Right kidney (tissue), 1 donor: ENCODE measurements around the gene SEPTIN12.
A peak's percentile ranks its signal among the peaks of the same experiment; 100 is the strongest.
"Not testable (repeated sequence)": the region's sequence is repeated elsewhere in the genome, so short reads cannot be mapped to it uniquely, and the experiment has no call there.

Experiments used
- DNase-seq: peaks from one replicate; pipeline ENCODE4 v3.0.0-alpha.2; 2016

Gene SEPTIN12

GRCh38 chr16:4802659-4803287, 14.6 kb upstream of the SEPTIN12 start:
- peak; percentile 99 for DNase-seq

- peak; percentile 87 for DNase-seq
Observed at GRCh38 chr16:4801962-4802658, 14.0 kb upstream of the SEPTIN12 start, which contains the start of gene ROGDI. ROGDI (minus strand) TSS chr16:4802633; CDS start chr16:4802571, 62 bp downstream.

DNA sequence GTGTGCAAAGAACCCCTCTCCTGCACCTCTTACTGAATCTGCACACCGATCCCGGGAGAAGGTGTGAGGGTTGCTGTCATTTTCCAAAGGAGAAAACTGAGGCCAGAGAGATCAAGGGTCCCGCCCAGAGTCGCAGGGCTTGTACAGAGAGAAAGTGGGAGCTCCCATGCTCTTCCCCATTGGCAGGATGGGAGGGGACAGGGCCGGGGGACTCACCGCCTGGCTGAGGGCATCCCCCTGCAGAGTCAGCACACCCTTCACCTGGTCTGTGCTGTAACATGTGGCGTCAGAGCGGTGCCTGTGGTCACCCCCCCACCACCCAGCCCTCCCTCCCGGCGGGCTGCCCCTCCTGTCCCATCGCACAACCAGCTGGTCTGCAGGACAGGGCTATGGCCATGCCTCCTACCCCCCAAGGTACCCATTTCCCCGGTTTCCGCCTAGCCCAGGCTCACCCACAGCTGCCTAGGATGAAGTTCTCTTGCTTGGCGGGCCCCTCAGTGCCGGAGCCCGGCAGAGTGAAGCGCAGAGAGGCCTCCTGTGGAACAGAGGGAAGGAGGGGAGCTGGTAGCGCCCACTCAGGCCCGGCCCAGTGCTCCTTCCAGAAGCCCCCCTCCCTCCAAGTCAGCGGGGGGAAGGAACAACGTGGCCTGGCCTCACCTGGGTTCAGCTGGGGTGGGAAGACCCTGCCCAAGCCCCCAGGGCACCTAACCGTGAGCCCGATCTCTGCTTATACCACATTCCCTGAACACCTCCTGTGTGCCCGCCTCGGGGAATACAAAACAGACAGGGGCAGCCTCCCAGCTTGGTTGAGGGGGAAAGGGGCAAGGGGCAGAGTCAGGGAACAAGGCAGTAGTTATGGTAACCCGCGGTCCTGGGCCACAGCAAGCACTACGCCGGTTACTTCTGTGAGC, 13.2 kb upstream of the SEPTIN12 start:
- no peak for DNase-seq

GRCh38 chr16:4800290-4801041, 12.3 kb upstream of the SEPTIN12 start:
- DNase-seq, result no peak

- no peak for DNase-seq
Observed at GRCh38 chr16:4799171-4799855, 11.2 kb upstream of the SEPTIN12 start.

- no peak for DNase-seq
Observed at GRCh38 chr16:4798456-4798855, 10.3 kb upstream of the SEPTIN12 start.

DNA sequence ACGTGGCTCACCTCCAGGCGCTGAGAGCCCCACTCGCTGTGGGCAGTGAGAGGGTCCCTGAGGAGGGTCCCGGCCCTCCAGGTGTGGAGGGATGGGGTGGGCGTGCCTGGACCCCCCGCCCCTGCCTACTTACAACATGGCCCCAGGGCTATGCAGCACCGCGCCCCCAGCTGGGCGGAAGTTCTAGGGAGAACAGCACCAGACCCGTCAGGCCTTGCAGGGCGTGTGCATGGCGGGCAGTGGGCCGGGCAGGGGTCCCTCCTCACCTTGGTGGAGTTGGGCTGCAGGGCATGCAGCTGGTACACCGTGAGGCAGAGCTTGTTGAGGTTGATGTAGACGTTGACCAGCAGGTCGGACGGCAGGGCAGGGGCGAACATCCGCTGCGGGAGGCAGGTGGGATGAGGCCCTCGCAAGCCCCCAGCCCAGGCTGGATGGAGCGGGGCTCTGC, 9.7 kb upstream of the SEPTIN12 start:
- DNase-seq, result no peak

GRCh38 chr16:4796982-4797804, 9.0 kb upstream of the SEPTIN12 start:
- no peak for DNase-seq

GRCh38 chr16:4795828-4796572, 7.9 kb upstream of the SEPTIN12 start:
- DNase-seq, result no peak

DNA sequence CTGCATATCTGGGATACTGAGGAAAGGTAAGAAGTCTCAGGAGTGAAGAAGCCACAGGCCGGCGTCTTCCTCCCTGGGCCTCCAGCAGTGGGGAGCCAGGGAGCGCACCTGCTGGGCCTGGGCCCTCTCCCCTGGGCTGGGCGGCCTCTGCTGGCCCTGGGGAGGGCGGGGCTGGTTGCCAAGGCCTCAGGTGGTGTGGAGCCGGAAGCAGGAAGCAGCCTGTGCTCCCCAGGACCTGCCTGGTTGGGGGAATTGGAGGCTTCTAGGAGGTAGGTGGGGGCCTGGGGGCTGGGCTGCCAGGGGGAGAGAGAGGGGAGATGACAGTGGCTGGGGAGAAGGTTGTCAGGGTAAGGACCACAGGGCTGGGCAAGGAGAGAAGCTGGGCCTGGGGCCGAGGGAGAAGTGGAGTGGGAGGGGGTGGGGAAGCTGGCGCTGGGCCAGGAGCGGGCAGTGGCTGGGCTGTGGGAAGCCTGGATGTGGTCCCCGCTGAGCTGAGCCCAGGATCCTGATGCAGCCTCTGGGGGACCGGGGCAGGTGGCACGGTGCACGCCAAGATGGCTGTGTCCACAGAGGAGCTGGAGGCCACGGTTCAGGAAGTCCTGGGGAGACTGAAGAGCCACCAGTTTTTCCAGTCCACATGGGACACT, 7.2 kb upstream of the SEPTIN12 start, which contains the start of gene SMIM22:
Gene SMIM22 (plus strand): TSS at position 189 of the 647 bp plus-strand sequence. CDS start 366 bp downstream, at position 555.
- no peak for DNase-seq

- DNase-seq, result no peak
Observed at GRCh38 chr16:4792951-4793513, 4.9 kb upstream of the SEPTIN12 start.

- no peak for DNase-seq
Observed at GRCh38 chr16:4790871-4791270, 2.7 kb upstream of the SEPTIN12 start.

DNA sequence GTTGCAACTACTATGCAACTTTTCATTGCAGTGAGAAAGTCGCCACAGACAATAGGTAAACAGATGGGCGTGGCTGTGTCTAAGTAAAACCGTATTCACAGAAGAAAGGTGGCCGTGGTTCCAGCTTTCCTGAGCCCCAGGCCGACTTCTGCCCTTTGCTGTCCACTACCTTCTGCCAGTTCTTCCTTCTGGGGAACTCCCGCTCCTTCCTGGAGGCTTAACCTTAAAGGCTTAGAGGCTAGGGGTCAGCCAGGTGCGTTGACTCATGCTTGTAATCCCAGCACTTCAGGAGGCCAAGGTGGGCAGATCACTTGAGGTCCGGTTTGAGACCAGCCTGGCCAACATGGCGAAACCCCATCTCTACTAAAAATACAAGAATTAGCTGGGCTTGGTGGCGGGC, 2.1 kb upstream of the SEPTIN12 start:
- no peak for DNase-seq

DNA sequence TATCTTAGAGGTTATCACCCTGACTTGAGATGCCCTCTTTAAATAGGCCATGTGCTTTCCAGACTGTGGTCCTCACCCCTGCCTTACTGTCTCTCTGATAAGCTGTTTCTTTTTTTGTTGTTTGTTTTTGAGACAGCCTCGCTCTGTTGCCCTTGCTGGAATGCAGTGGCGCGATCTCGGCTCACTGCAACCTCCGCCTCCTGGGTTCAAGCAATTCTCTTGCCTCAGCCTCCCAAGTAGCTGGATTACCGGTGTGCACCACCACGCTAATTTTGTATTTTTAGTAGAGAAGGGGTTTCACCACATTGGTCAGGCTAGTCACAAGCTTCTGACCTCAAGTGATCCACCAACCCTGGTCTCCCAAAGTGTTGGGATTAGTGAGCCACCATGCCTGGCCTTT, 765 bp upstream of the SEPTIN12 start:
- no peak for DNase-seq

DNA sequence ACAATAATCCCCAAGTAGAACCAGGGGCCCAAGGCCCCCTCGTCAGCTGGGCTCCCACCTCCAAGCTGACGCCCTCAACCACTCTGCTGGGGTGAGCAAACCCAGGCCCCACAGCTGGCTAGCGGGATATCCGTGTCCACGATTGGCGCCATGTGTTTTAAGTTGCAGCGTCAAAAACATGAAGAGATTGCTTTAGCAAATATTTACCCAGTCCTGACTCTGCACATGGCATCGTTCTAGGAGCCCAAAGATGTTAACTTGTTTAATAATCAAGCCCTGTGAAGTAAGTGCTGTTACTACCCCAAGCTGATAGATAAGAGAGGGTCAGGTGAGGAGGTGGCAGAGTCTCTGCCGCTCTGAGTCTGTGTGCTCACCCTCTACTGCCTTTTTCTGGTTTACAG, 344 bp upstream of the SEPTIN12 start:
- DNase-seq, result no peak

- DNase-seq, result no peak
Observed at GRCh38 chr16:4787068-4787467, 1.1 kb downstream of the SEPTIN12 start.

- DNase-seq, result no peak
Observed at GRCh38 chr16:4785758-4786433, 2.2 kb downstream of the SEPTIN12 start.

GRCh38 chr16:4784444-4784987, 3.6 kb downstream of the SEPTIN12 start:
- DNase-seq, result not testable (repeated sequence)
